Mononuclear cell (primary cell): ENCODE data around the gene CRK. TPM values are rescaled to one million over a fixed set of nuclear protein-coding genes. Genes with fewer than 3 reads are reported as not detected.
"Not testable (repeated sequence)": the region's sequence is repeated elsewhere in the genome, so short reads cannot be mapped to it uniquely, and the experiment has no call there.

Experiments
- H3K27me3 ChIP-seq: 2 replicates; pipeline ENCODE4 v1.6.0; 2011; ENCODE audit warnings: low read length, control low read depth; ENCODE audit not compliant: insufficient read depth
- H3K4me1 ChIP-seq: 2 replicates; pipeline ENCODE4 v1.5.1; 2011; ENCODE audit warnings: mild to moderate bottlenecking, low read length, control low read depth; ENCODE audit not compliant: insufficient read depth
- H3K4me3 ChIP-seq: 2 replicates; pipeline ENCODE4 v1.5.1; 2011; ENCODE audit warnings: mild to moderate bottlenecking, low read length, moderate library complexity
- H3K9me3 ChIP-seq: 2 replicates; pipeline ENCODE4 v1.5.1; 2011; ENCODE audit warnings: low read depth, mild to moderate bottlenecking, control low read depth, low read length
- total RNA-seq: library from RNA; depleted of rRNA; stranded (reverse); fragments of >200 nt; gene quantifications from one replicate; pipeline ENCODE4 v1.2.3, GENCODE V29; 2012

The CRK gene
- total RNA-seq, 1 donor = 20.0 TPM

GRCh38 chr17:1378476-1378860, 77.6 kb downstream of the CRK start:
- H3K4me3 ChIP-seq, H3K9me3 ChIP-seq, H3K27me3 ChIP-seq: not testable (repeated sequence)
- H3K4me1 ChIP-seq = peaks cover 81% of the 10 kb centered on the region

- Histone ChIP-seq H3K4me3 (no peak overlapping the region), H3K4me1 (peaks cover 75% of the 10 kb centered on the region), H3K27me3 (no peaks in the 10 kb centered on the region), H3K9me3 (no peaks in the 10 kb centered on the region)
These were observed 78.7 kb downstream of the CRK start for GRCh38 chr17:1377334-1377733.

- H3K4me1 ChIP-seq = peaks cover 68% of the 10 kb centered on the region
- no peaks in the 10 kb centered on the region for H3K9me3 ChIP-seq
- H3K27me3 ChIP-seq = no peaks in the 10 kb centered on the region
- no peak overlapping the region for H3K4me3 ChIP-seq
These were observed 80.0 kb downstream of the CRK start for GRCh38 chr17:1376061-1376460.

- no peaks in the 10 kb centered on the region for H3K27me3 ChIP-seq
- peaks cover 65% of the 10 kb centered on the region for H3K4me1 ChIP-seq
- no peaks in the 10 kb centered on the region for H3K9me3 ChIP-seq
- H3K4me3 ChIP-seq = no peak overlapping the region
These were observed 80.4 kb downstream of the CRK start for GRCh38 chr17:1375615-1376014.

GRCh38 chr17:1374431-1375177, 81.4 kb downstream of the CRK start:
- no peak overlapping the region for H3K4me3 ChIP-seq
- peaks cover 60% of the 10 kb centered on the region for H3K4me1 ChIP-seq
- no peaks in the 10 kb centered on the region for H3K9me3 ChIP-seq
- H3K27me3 ChIP-seq = no peaks in the 10 kb centered on the region

GRCh38 chr17:1373707-1374237, 82.3 kb downstream of the CRK start:
- Histone ChIP-seq H3K27me3 (no peaks in the 10 kb centered on the region), H3K9me3 (no peaks in the 10 kb centered on the region), H3K4me1 (peaks cover 55% of the 10 kb centered on the region), H3K4me3 (no peak overlapping the region)

GRCh38 chr17:1372618-1373017, 83.4 kb downstream of the CRK start:
- peaks cover 50% of the 10 kb centered on the region for H3K4me1 ChIP-seq

GRCh38 chr17:1371893-1372590, 84.0 kb downstream of the CRK start:
- Histone ChIP-seq H3K4me3 (no peak overlapping the region), H3K27me3 (no peaks in the 10 kb centered on the region), H3K9me3 (no peaks in the 10 kb centered on the region), H3K4me1 (peaks cover 44% of the 10 kb centered on the region)

More at GRCh38 chr17:1372618-1373017, 83.4 kb downstream of the CRK start:
- no peaks in the 10 kb centered on the region for H3K27me3 ChIP-seq
- no peaks in the 10 kb centered on the region for H3K9me3 ChIP-seq
- no peak overlapping the region for H3K4me3 ChIP-seq

Other genes with a start within 250 kb of the CRK start
- not detected for gene BHLHA9, start 185.8 kb downstream of the CRK start, total RNA-seq
- gene TRARG1, start 176.6 kb downstream of the CRK start, total RNA-seq = not detected
- gene YWHAE, start 56.0 kb downstream of the CRK start, total RNA-seq = 202 TPM
- 12.1 TPM for gene MYO1C, start 36.5 kb upstream of the CRK start, total RNA-seq
- 102 TPM for gene INPP5K, start 60.4 kb upstream of the CRK start, total RNA-seq
- gene PITPNA, start 106.6 kb upstream of the CRK start, total RNA-seq = 16.8 TPM
- gene SLC43A2, start 172.6 kb upstream of the CRK start, total RNA-seq = 88.4 TPM
- gene SCARF1, start 189.5 kb upstream of the CRK start, total RNA-seq = 4.6 TPM
- 6.7 TPM for gene RILP, start 193.6 kb upstream of the CRK start, total RNA-seq
- 186 TPM for gene PRPF8, start 228.6 kb upstream of the CRK start, total RNA-seq